Parathyroid adenoma (tissue), 2 donors: Measurements from ENCODE around the gene EDC3.

Source experiments
- H2AFZ ChIP-seq: fragments of 300-600 bp; sonication (generic); one replicate; pipeline ENCODE4 v1.7.0; 2017; ENCODE audit warnings: antibody characterized with exemption, mild to moderate bottlenecking
- H3K27ac ChIP-seq: fragments of 300-600 bp; sonication (generic); one replicate; pipeline ENCODE4 v1.7.0; 2017
- H3K27me3 ChIP-seq: fragments of 300-600 bp; sonication (generic); one replicate; pipeline ENCODE4 v1.7.0; 2017; ENCODE audit warnings: low read length; ENCODE audit not compliant: control insufficient read depth, insufficient read depth
- H3K36me3 ChIP-seq: fragments of 300-600 bp; sonication (generic); one replicate; pipeline ENCODE4 v1.7.0; 2017; ENCODE audit warnings: low read length; ENCODE audit not compliant: control insufficient read depth, insufficient read depth
- H3K4me1 ChIP-seq: fragments of 300-600 bp; sonication (generic); one replicate; pipeline ENCODE4 v1.7.0; 2017; ENCODE audit warnings: control low read depth
- H3K4me2 ChIP-seq: fragments of 300-600 bp; sonication (generic); one replicate; pipeline ENCODE4 v1.7.0; 2017; ENCODE audit warnings: low read length
- H3K4me3 ChIP-seq: fragments of 300-600 bp; sonication (generic); one replicate; pipeline ENCODE4 v1.7.0; 2017; ENCODE audit warnings: low read depth, low read length
- H3K79me2 ChIP-seq: fragments of 300-600 bp; sonication (generic); one replicate; pipeline ENCODE4 v1.7.0; 2017; ENCODE audit warnings: control low read depth
- H3K9ac ChIP-seq: fragments of 300-600 bp; sonication (generic); one replicate; pipeline ENCODE4 v1.7.0; 2017; ENCODE audit warnings: mild to moderate bottlenecking
- H3K9me3 ChIP-seq: fragments of 300-600 bp; sonication (generic); one replicate; pipeline ENCODE4 v1.7.0; 2017; ENCODE audit warnings: low read length; ENCODE audit not compliant: control insufficient read depth
- CTCF ChIP-seq: fragments of 300-600 bp; sonication (generic); IDR thresholded peaks from one replicate; pipeline ENCODE4 v1.7.0; 2017; ENCODE audit warnings: antibody characterized with exemption, mild to moderate bottlenecking
- donor health status: primary hyperparathyroidism.

Gene EDC3

GRCh38 chr15:74625693-74626092 is 70.1 kb downstream of the EDC3 start:
- no peak overlapping the region for H3K4me2 ChIP-seq
- H3K4me3 ChIP-seq, result no peak overlapping the region
- H3K9ac ChIP-seq, result no peak overlapping the region
- H3K27ac ChIP-seq, result no peak overlapping the region
- H3K27me3 ChIP-seq, result no peaks in the 10 kb centered on the region
- no peak for TF ChIP-seq CTCF
- no peaks in the 10 kb centered on the region for H3K4me1 ChIP-seq
- H3K36me3 ChIP-seq, result no peaks in the 10 kb centered on the region
- H3K79me2 ChIP-seq, result no peaks in the 10 kb centered on the region
- no peak overlapping the region for H2AFZ ChIP-seq
- no peaks in the 10 kb centered on the region for H3K9me3 ChIP-seq

DNA sequence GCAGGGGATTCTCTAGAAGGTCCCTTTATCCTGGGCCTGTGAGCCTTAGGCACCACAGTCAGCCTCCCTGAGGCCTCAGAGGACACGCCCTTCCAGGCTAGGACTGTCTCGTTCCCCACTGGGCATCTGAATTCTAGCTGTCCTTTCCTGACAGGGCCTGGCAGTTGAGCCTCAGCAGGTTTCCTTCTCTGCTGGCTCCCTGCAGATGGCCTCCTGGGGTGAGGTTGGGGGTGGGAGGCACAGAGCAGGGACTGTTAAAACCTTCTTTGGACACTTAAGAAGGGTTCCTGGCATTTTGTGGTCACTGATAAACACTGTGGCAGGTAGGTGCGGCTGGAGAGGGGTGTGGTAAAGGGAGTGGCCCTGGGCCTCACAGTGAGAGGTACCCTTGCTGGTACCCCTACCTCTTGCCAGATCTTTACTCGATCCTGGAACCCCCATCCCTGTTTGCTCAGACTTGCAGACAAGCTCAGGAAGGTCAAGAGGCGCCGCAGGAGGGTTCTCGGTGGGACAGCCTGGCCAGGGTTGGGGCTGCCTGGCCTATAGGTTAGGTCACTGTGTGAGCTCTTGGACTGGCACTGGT is 71.7 kb downstream of the EDC3 start:
- TF ChIP-seq CTCF, result no peak
- H3K4me2 ChIP-seq, result no peak overlapping the region
- no peaks in the 10 kb centered on the region for H3K36me3 ChIP-seq
- H3K27ac ChIP-seq, result no peak overlapping the region
- H3K4me3 ChIP-seq, result no peak overlapping the region
- peaks cover 3% of the 10 kb centered on the region for H3K79me2 ChIP-seq
- no peaks in the 10 kb centered on the region for H3K27me3 ChIP-seq
- H3K9me3 ChIP-seq, result no peaks in the 10 kb centered on the region
- H2AFZ ChIP-seq, result no peak overlapping the region
- no peak overlapping the region for H3K9ac ChIP-seq
- no peaks in the 10 kb centered on the region for H3K4me1 ChIP-seq

DNA sequence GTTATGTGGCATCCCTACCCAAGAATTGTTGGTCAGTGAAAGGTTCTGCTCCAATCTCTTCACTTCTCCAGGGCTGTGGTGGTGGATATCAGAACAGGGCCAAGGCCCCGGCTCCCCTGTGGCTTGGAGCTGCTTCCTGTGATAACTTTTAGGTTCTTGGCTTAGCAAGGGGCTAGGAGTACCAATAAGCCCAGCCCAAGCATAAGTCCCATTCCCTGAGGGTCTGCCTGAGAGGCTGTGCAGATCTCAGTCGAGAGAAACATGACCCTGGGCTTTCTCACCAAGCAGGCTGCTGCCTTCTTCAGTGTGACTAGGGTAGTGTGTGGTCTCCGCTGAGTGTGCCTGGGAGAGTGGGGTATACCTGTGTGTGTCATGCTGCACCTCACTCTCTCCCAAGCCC is 73.1 kb downstream of the EDC3 start:
- no peaks in the 10 kb centered on the region for H3K27me3 ChIP-seq
- H3K4me2 ChIP-seq, result no peak overlapping the region
- no peak overlapping the region for H3K27ac ChIP-seq
- H3K4me1 ChIP-seq, result peaks cover 2% of the 10 kb centered on the region
- no peak overlapping the region for H3K4me3 ChIP-seq
- H2AFZ ChIP-seq, result no peak overlapping the region
- TF ChIP-seq CTCF, result no peak
- H3K9ac ChIP-seq, result no peak overlapping the region
- H3K36me3 ChIP-seq, result no peaks in the 10 kb centered on the region
- no peaks in the 10 kb centered on the region for H3K9me3 ChIP-seq
- peaks cover 11% of the 10 kb centered on the region for H3K79me2 ChIP-seq

- Histone ChIP-seq H3K4me2 (no peak overlapping the region), H3K4me3 (no peak overlapping the region), H3K79me2 (peaks cover 18% of the 10 kb centered on the region), H3K36me3 (no peaks in the 10 kb centered on the region), H3K9me3 (no peaks in the 10 kb centered on the region), H3K9ac (no peak overlapping the region), H3K27me3 (no peaks in the 10 kb centered on the region), H3K4me1 (peaks cover 10% of the 10 kb centered on the region), H3K27ac (no peak overlapping the region), H2AFZ (no peak overlapping the region)
- no peak for TF ChIP-seq CTCF
Observed at GRCh38 chr15:74621936-74622335, 73.9 kb downstream of the EDC3 start.

- Histone ChIP-seq H3K9ac (no peak overlapping the region), H3K36me3 (no peaks in the 10 kb centered on the region), H2AFZ (no peak overlapping the region), H3K4me2 (no peak overlapping the region), H3K4me3 (no peak overlapping the region), H3K27me3 (no peaks in the 10 kb centered on the region), H3K9me3 (no peaks in the 10 kb centered on the region), H3K4me1 (peaks cover 12% of the 10 kb centered on the region), H3K27ac (no peak overlapping the region), H3K79me2 (peaks cover 18% of the 10 kb centered on the region)
- TF ChIP-seq CTCF, result no peak
Observed at GRCh38 chr15:74621546-74621920, 74.3 kb downstream of the EDC3 start.
